ENCODE results near the gene BTRC.
A peak's percentile ranks its signal among the peaks of the same experiment; 100 is the strongest.

The BTRC gene

GRCh38 chr10:101353692-101354327 is at the start of gene BTRC:
TSS of gene BTRC (plus strand) at chr10:101354165. CDS start at chr10:101354181, 16 bp downstream.
- Histone ChIP-seq H3K36me3 (peaks cover 13% of the 10 kb centered on the region), H3K27me3 (ENCODE audit: insufficient read depth, low read depth, severe bottlenecking) (no peaks in the 10 kb centered on the region), H3K9me3 (ENCODE audit: severe bottlenecking) (no peaks in the 10 kb centered on the region), H3K4me3 (ENCODE audit: low read depth, low read length) (peak within 1 kb of the TSS; percentile 95), H3K27ac (peak within 1 kb of the TSS; percentile 85)
- no peak for TF ChIP-seq CTCF (IDR thresholded peaks at IDR 0.05; ENCODE audit: low read depth, low read length)
- peak; percentile 98 for DNase-seq

DNA sequence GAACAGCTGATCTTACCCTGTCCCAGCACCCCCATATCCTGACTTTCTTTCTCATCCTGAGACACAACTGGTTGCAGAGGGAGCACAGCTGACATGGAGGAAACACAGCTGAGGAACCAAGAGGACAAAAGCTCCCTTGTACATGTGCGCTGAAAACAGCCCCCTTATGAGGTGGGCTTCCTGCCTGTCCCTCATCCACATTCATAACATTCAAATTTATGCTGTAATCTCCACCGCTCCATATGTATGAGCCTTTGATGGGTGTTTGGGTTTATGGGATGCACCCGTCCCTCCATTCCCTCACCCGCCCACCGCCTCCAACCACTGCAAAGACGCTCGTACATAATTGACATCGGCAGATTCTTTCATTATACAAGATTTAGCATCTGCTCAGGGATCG is 49.6 kb upstream of the BTRC start:
- H3K27me3 ChIP-seq (ENCODE audit: insufficient read depth, low read depth, severe bottlenecking), result no peaks in the 10 kb centered on the region
- no peak for DNase-seq

DNA sequence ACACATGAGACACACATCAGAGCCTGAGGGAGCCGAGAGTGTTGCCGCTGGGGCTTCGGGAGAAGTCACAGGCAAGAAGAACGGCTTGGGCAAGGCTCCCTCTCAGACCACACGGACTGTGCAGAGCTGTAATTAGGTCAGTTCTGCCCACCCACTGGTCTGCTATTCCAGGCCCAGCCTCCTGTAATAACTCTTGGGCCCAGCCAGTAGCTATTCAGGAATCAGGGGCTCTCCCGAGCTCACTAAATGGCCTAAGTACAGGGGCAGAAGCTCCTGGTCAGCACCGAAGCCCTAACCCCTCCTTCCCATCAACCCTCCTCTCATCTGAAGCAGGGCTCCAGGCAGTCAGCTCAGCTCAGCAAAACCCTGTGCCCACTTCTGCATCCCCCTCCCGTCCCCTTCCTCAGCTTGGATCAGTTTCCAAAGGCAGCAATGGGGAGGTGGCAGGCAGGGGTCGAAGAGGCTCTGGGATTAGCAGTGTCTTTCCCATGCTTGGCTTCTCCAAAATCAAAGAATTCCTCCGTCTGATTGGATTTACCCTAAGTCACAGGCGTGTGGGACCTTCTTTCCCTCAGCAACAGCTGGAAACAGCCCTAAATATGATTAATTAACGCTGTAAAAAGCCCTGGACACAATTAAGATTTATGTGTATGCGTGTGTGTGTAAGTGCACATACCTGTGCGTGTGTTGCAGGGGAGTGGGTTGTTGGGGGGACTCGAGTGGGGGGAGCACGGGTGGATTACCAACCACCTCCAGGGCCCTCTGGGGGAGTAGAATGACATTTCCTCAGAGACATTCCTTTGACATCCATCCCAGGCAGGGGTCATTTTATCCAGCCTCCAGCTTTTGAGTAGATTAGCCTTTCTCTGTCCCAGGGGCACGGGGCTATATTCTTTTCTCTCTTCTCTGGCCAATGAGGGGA is 48.4 kb upstream of the BTRC start:
- Histone ChIP-seq H3K27ac (no peak overlapping the region), H3K36me3 (no peaks in the 10 kb centered on the region), H3K4me3 (ENCODE audit: low read depth, low read length) (no peak overlapping the region), H3K27me3 (ENCODE audit: insufficient read depth, low read depth, severe bottlenecking) (no peaks in the 10 kb centered on the region), H3K9me3 (ENCODE audit: severe bottlenecking) (no peaks in the 10 kb centered on the region)
- DNase-seq, result no peak
- TF ChIP-seq CTCF (IDR thresholded peaks at IDR 0.05; ENCODE audit: low read depth, low read length), result no peak

More for the DNA sequence above, 49.6 kb upstream of the BTRC start:
- TF ChIP-seq CTCF (IDR thresholded peaks at IDR 0.05; ENCODE audit: low read depth, low read length), result no peak
- Histone ChIP-seq H3K9me3 (ENCODE audit: severe bottlenecking) (no peaks in the 10 kb centered on the region), H3K4me3 (ENCODE audit: low read depth, low read length) (no peak overlapping the region), H3K36me3 (no peaks in the 10 kb centered on the region), H3K27ac (no peak overlapping the region)

DNA sequence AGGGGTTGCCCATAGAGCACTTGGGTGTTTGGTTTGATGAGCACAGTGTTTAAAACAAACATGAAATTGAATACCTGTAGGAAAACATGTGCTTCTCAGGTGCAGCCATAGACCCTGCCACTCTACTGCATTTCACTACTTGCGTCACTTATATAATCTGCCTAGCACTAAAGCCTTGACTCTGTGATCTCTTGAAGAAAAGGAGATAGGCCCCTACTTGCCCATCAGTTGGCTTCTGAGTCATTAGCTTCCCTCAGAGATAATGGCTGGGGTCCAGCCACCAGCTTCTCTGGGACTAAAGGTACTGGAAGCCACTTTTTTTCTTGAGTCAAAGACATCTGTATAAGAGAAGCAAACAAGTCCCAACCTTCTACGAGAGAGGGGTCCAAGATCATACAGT is 45.9 kb upstream of the BTRC start:
- DNase-seq, result no peak
- Histone ChIP-seq H3K4me3 (ENCODE audit: low read depth, low read length) (no peak overlapping the region), H3K27me3 (ENCODE audit: insufficient read depth, low read depth, severe bottlenecking) (no peaks in the 10 kb centered on the region), H3K27ac (no peak overlapping the region), H3K9me3 (ENCODE audit: severe bottlenecking) (no peaks in the 10 kb centered on the region), H3K36me3 (no peaks in the 10 kb centered on the region)
- no peak for TF ChIP-seq CTCF (IDR thresholded peaks at IDR 0.05; ENCODE audit: low read depth, low read length)

DNA sequence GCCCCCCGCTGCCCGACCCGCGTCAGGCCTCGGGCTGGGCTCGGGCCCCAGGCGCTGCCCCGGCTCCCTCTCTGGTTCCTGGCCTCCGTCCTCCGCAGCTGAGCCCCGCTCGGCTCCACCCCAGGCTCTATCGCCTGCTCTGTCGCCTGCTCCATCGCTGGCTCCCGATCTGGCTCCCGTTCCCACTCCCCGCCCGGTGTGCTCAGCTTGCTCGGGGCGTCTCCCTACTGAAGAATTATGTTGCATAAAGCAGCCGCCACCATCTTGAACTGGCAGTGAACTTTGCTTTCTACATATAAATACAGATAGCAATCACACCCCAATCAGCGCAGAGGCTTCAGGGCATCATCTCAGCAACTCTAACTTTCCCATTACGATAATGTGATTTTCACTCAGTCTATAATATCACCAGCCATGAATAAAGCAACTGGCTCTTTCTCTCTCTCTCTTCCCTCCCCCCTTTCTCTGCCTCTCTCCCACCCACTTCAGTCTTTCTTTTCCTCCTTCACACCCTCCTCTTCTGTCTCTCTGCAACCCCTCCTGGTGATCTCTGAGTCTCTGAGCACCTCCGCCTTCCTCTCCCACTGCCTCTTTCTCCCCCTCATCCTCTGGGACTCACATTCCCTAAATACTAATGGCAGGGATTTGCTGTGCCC is 43.3 kb upstream of the BTRC start:
- Histone ChIP-seq H3K36me3 (no peaks in the 10 kb centered on the region), H3K4me3 (ENCODE audit: low read depth, low read length) (no peak overlapping the region), H3K9me3 (ENCODE audit: severe bottlenecking) (no peaks in the 10 kb centered on the region), H3K27me3 (ENCODE audit: insufficient read depth, low read depth, severe bottlenecking) (no peaks in the 10 kb centered on the region), H3K27ac (peak overlapping the region; percentile 26; the same call in 1 of the 2 replicates)
- no peak for TF ChIP-seq CTCF (IDR thresholded peaks at IDR 0.05; ENCODE audit: low read depth, low read length)
- no peak for DNase-seq

Measured in WERI-Rb-1 (cell line).